SK-N-SH (cell line): ENCODE measurements around the gene DEPP1. TPM values are rescaled to one million over a fixed set of nuclear protein-coding genes. Genes with fewer than 3 reads are reported as not detected.
A peak's percentile ranks its signal among the peaks of the same experiment; 100 is the strongest.

Experiments used
- CTCF ChIA-PET: fragments of 300-600, 350-600 bp; formaldehyde crosslinking; extraction: SDS; loops from one replicate; lab custom pipeline; 2021; lab: Yijun Ruan, JAX
- POLR2A ChIA-PET: fragments of 350-600 bp; sonication (Branson Sonifier 250); formaldehyde crosslinking; extraction: SDS; loops from one replicate; lab custom pipeline; 2020; ENCODE audit warnings: antibody characterized with exemption, inconsistent platforms; lab: Yijun Ruan, JAX
- DNase-seq: peaks from one replicate; pipeline ENCODE4 v3.0.0; 2012
- H2AFZ ChIP-seq: fragments of 200-600 bp; sonication (generic); 2 replicates; pipeline ENCODE4 v1.8.1; 2016; ENCODE audit warnings: antibody characterized with exemption, mild to moderate bottlenecking, low read depth
- H3F3A ChIP-seq: fragments of 200-600 bp; sonication (generic); replicated peaks from 2 replicates; pipeline ENCODE3; 2016; ENCODE audit warnings: antibody characterized with exemption, mild to moderate bottlenecking; ENCODE audit not compliant: insufficient read depth
- H3K27ac ChIP-seq, 2 experiments: fragments of 200-500 bp in 1 of 2; fragments of 200-600 bp in 1 of 2; sonication (Bioruptor generic) in 1 of 2; sonication (generic), shearing (Covaris generic) in 1 of 2; 2 replicates each; pipeline versions ENCODE4 v1.5.1 to v1.6.1; 2014 to 2016; ENCODE audit warnings: low read depth in 2 of 2, inconsistent platforms in 1 of 2, low read length in 1 of 2, mild to moderate bottlenecking in 1 of 2, mixed read lengths in 1 of 2
- H3K27me3 ChIP-seq: fragments of 200-600 bp; sonication (generic), shearing (Covaris generic); 2 replicates; pipeline ENCODE4 v1.6.1; 2016; ENCODE audit warnings: mixed run types; ENCODE audit not compliant: insufficient read depth
- H3K36me3 ChIP-seq, 2 experiments: fragments of 200-500 bp in 1 of 2; fragments of 200-600 bp in 1 of 2; sonication (Bioruptor generic) in 1 of 2; sonication (generic) in 1 of 2; replicated peaks in 1 of 2; 2 replicates each; pipeline versions ENCODE3 to v1.5.1; 2014 to 2016; ENCODE audit warnings: low read length in 1 of 2, mild to moderate bottlenecking in 1 of 2; ENCODE audit not compliant: insufficient read depth in 2 of 2, control insufficient read depth in 1 of 2
- H3K4me1 ChIP-seq, 2 experiments: fragments of 200-500 bp in 1 of 2; fragments of 200-600 bp in 1 of 2; sonication (Bioruptor generic) in 1 of 2; sonication (generic), shearing (Covaris generic) in 1 of 2; 2 replicates each; pipeline versions ENCODE4 v1.5.1 to v1.6.1; 2014 to 2016; ENCODE audit warnings: low read depth in 1 of 2, low read length in 1 of 2, mixed run types in 1 of 2; ENCODE audit not compliant: insufficient read depth in 2 of 2, control insufficient read depth in 1 of 2
- H3K4me2 ChIP-seq: fragments of 200-600 bp; sonication (generic), shearing (Covaris generic); 2 replicates; pipeline ENCODE4 v1.6.1; 2017; ENCODE audit warnings: mixed run types
- H3K4me3 ChIP-seq, 2 experiments: fragments of 200-500 bp in 1 of 2; fragments of 200-600 bp in 1 of 2; sonication (Bioruptor generic) in 1 of 2; sonication (generic), shearing (Covaris generic) in 1 of 2; 2 replicates each; pipeline versions ENCODE4 v1.5.1 to v1.8.1; 2014 to 2016; ENCODE audit warnings: low read depth in 2 of 2, inconsistent platforms in 1 of 2, low read length in 1 of 2, mild to moderate bottlenecking in 1 of 2, mixed read lengths in 1 of 2, moderate library complexity in 1 of 2
- H3K79me2 ChIP-seq: fragments of 200-600 bp; sonication (generic); 2 replicates; pipeline ENCODE4 v1.8.1; 2017; ENCODE audit warnings: mild to moderate bottlenecking; ENCODE audit not compliant: insufficient read depth
- H3K9ac ChIP-seq: fragments of 200-600 bp; sonication (generic); 2 replicates; pipeline ENCODE4 v1.6.1; 2017; ENCODE audit warnings: mixed run types
- H3K9me2 ChIP-seq: fragments of 200-600 bp; sonication (generic); 2 replicates; pipeline ENCODE4 v1.6.1; 2017; ENCODE audit warnings: mixed run types
- H3K9me3 ChIP-seq: fragments of 200-600 bp; sonication (generic); 2 replicates; pipeline ENCODE4 v1.6.1; 2017; ENCODE audit warnings: mixed run types, mild to moderate bottlenecking, moderate library complexity
- H4K20me1 ChIP-seq: fragments of 200-600 bp; sonication (generic); 2 replicates; pipeline ENCODE4 v1.6.1; 2017; ENCODE audit warnings: mild to moderate bottlenecking, mixed run types; ENCODE audit not compliant: insufficient read depth
- CTCF ChIP-seq: fragments of 200-600 bp; sonication (generic); IDR thresholded peaks from 2 replicates; pipeline ENCODE4 v1.6.1; 2017; ENCODE audit warnings: antibody characterized with exemption, mild to moderate bottlenecking, moderate library complexity
- EP300 ChIP-seq, 2 experiments: IDR thresholded peaks; 2 replicates each; pipeline versions ENCODE4 v1.4.0 to v1.6.1; 2012; ENCODE audit warnings: borderline replicate concordance in 1 of 2, low read depth in 1 of 2, low read length in 1 of 2
- FOSL2 ChIP-seq: IDR thresholded peaks from 2 replicates; pipeline ENCODE4 v1.4.0; 2012; ENCODE audit warnings: low read depth, mild to moderate bottlenecking, moderate library complexity, borderline replicate concordance
- FOXJ3 ChIP-seq: sonication (generic); formaldehyde crosslinking; IDR thresholded peaks from 2 replicates; pipeline ENCODE4 v1.5.1; 2020; ENCODE audit warnings: mild to moderate bottlenecking, missing genetic modification reagents
- GATA2 ChIP-seq: sonication (generic); formaldehyde crosslinking; IDR thresholded peaks from 2 replicates; pipeline ENCODE4 v1.5.0; 2020; ENCODE audit warnings: mild to moderate bottlenecking, missing genetic modification reagents
- JUND ChIP-seq: IDR thresholded peaks from 2 replicates; pipeline ENCODE4 v1.4.0; 2012
- POLR2AphosphoS5 ChIP-seq: IDR thresholded peaks from 2 replicates; pipeline ENCODE4 v1.6.1; 2012; ENCODE audit warnings: low read depth, low read length
- RFX5 ChIP-seq: IDR thresholded peaks from 2 replicates; pipeline ENCODE4 v1.6.1; 2012; ENCODE audit warnings: mild to moderate bottlenecking, improper control_type of control experiment, low read length
- SIN3A ChIP-seq: IDR thresholded peaks from 2 replicates; pipeline ENCODE4 v1.6.1; 2012; ENCODE audit warnings: low read depth, mild to moderate bottlenecking, low read length, moderate library complexity, borderline replicate concordance
- SMC3 ChIP-seq: IDR thresholded peaks from 2 replicates; pipeline ENCODE4 v1.6.1; 2012; ENCODE audit warnings: low read depth, low read length, improper control_type of control experiment
- TAF1 ChIP-seq: IDR thresholded peaks from 2 replicates; pipeline ENCODE4 v1.6.1; 2012; ENCODE audit warnings: low read depth, mild to moderate bottlenecking, low read length, moderate library complexity, borderline replicate concordance
- TCF12 ChIP-seq: IDR thresholded peaks from 2 replicates; pipeline ENCODE4 v1.4.0; 2012
- TEAD4 ChIP-seq: IDR thresholded peaks from 2 replicates; pipeline ENCODE4 v1.4.0; 2012; ENCODE audit warnings: mild to moderate bottlenecking, borderline replicate concordance; ENCODE audit not compliant: insufficient read depth
- USF1 ChIP-seq: IDR thresholded peaks from 2 replicates; pipeline ENCODE4 v1.4.0; 2012; ENCODE audit warnings: low read depth, borderline replicate concordance
- ZBTB33 ChIP-seq: IDR thresholded peaks from 2 replicates; pipeline ENCODE4 v1.4.0; 2012; ENCODE audit warnings: low read depth, borderline replicate concordance
- WGBS: methylation state at CpG from one replicate; pipeline ENCODE4 v1.1.6; 2017; ENCODE audit warnings: low lambda C conversion rate; 5-methylcytosine and 5-hydroxymethylcytosine counted together
- polyA plus RNA-seq, 3 experiments: library from polyadenylated mRNA; depleted of rRNA; stranded (reverse); fragments of >200 nt; gene quantifications; 2 replicates each; pipeline ENCODE4 v1.2.3, GENCODE V29; 2012

DEPP1 gene
- polyA plus RNA-seq, 1 of the 3 experiments (the other 2 are of a cell fraction) = 5.3 TPM

- TF ChIP-seq CTCF (no peak), TCF12 (no peak), TEAD4 (no peak), FOXJ3 (CRISPR knock-in tag) (no peak)
Observed at GRCh38 chr10:44937196-44938005, 41.2 kb downstream of the DEPP1 start (continued).

GRCh38 chr10:44936314-44936975 lies 42.2 kb downstream of the DEPP1 start:
- Histone ChIP-seq H3K4me3 (no peak overlapping the region), H3K36me3 (no peaks in the 10 kb centered on the region), H3K9me3 (no peaks in the 10 kb centered on the region), H3K4me2 (no peak overlapping the region), H3K9ac (no peak overlapping the region), H3K27ac (peak overlapping the region in 1 of 2 experiments; percentile 57; a peak in 1 of 4 replicates), H4K20me1 (no peaks in the 10 kb centered on the region), H3K27me3 (no peaks in the 10 kb centered on the region), H3F3A (no peaks in the 10 kb centered on the region), H2AFZ (no peak overlapping the region), H3K79me2 (no peaks in the 10 kb centered on the region), H3K4me1 (peaks cover 0 to 10% of the 10 kb centered on the region in 2 experiments; a peak in 2 of 4 replicates), H3K9me2 (no peaks in the 10 kb centered on the region)
- ChIA-PET CTCF (interaction anchor here (6.4 to 8.5 kb wide), 2 partner anchors 30 to 41 kb away, joined by 81 to 121 read pairs; partner anchors contain the start of gene DEPP1), POLR2A (no interaction called here)
- no peak for DNase-seq
- TF ChIP-seq GATA2 (CRISPR knock-in tag) = no peak
- TF ChIP-seq SMC3 = no peak
- no peak for TF ChIP-seq JUND
- no peak for TF ChIP-seq TAF1
- TF ChIP-seq FOXJ3 (CRISPR knock-in tag) = no peak
- no peak for TF ChIP-seq ZBTB33
- TF ChIP-seq TCF12 = no peak
- TF ChIP-seq EP300 (IDR thresholded peaks at IDR 0.05; ENCODE audit: borderline replicate concordance in 1 of 2, low read depth in 1 of 2, low read length in 1 of 2) = no peak
- no peak for TF ChIP-seq RFX5
- TF ChIP-seq CTCF = no peak
- TF ChIP-seq POLR2AphosphoS5 = no peak
- TF ChIP-seq FOSL2 = no peak
- TF ChIP-seq SIN3A = no peak
- TF ChIP-seq USF1 = no peak
- WGBS = 54% methylated on average over 7 of the region's 7 CpGs
